WTC11 (cell line): ENCODE measurements around the gene OVCA2. TPM values are rescaled to one million over a fixed set of nuclear protein-coding genes. Genes with fewer than 3 reads are reported as not detected.
A peak's percentile ranks its signal among the peaks of the same experiment; 100 is the strongest.

Experiments
- ATAC-seq: fragments of 200-7000 bp; cut with Tn5 transposase; 2 replicates; pipeline ENCODE4 v1.10.0; 2021; ENCODE audit warnings: mild to moderate bottlenecking, moderate library complexity
- CTCF ChIA-PET: fragments of 300-600 bp; sonication (Branson Sonifier 250); formaldehyde crosslinking; loops from one replicate; lab custom pipeline; 2021; ENCODE audit warnings: antibody characterized with exemption; lab: Charles Lee
- POLR2A ChIA-PET: fragments of 350-600 bp; sonication (Branson Sonifier 250); formaldehyde crosslinking; loops from one replicate; lab custom pipeline; 2021; ENCODE audit warnings: antibody characterized with exemption; lab: Charles Lee
- DNase-seq: peaks from one replicate; pipeline ENCODE4 v3.0.0; 2021; ENCODE audit warnings: low spot score
- H3K27ac Mint-ChIP-seq: 2 replicates; pipeline ENCODE4 v1.8.0; 2021; ENCODE audit warnings: mixed read lengths
- H3K27me3 Mint-ChIP-seq: 2 replicates; pipeline ENCODE4 v1.8.0; 2021; ENCODE audit warnings: low read depth, mild to moderate bottlenecking, moderate library complexity, mixed read lengths
- H3K36me3 Mint-ChIP-seq: 2 replicates; pipeline ENCODE4 v1.8.0; 2021; ENCODE audit warnings: mixed read lengths
- H3K4me1 Mint-ChIP-seq: 2 replicates; pipeline ENCODE4 v1.8.0; 2022; ENCODE audit warnings: mixed read lengths
- H3K4me3 Mint-ChIP-seq: 2 replicates; pipeline ENCODE4 v1.8.0; 2021; ENCODE audit warnings: mild to moderate bottlenecking, moderate library complexity, mixed read lengths
- H3K9me3 Mint-ChIP-seq: 2 replicates; pipeline ENCODE4 v1.8.0; 2021; ENCODE audit warnings: mixed read lengths
- CREM ChIP-seq: sonication (generic); formaldehyde crosslinking; IDR thresholded peaks from 2 replicates; pipeline ENCODE4 v1.8.1; 2022; ENCODE audit warnings: mild to moderate bottlenecking, missing genetic modification reagents, moderate library complexity
- E2F1 ChIP-seq: sonication (generic); formaldehyde crosslinking; IDR thresholded peaks from 2 replicates; pipeline ENCODE4 v1.8.0; 2022; ENCODE audit warnings: mild to moderate bottlenecking, missing genetic modification reagents
- ESRRA ChIP-seq: sonication (generic); formaldehyde crosslinking; IDR thresholded peaks from 2 replicates; pipeline ENCODE4 v1.8.1; 2022; ENCODE audit warnings: mild to moderate bottlenecking, missing genetic modification reagents, borderline replicate concordance
- ETV6 ChIP-seq: sonication (generic); formaldehyde crosslinking; IDR thresholded peaks from 2 replicates; pipeline ENCODE4 v1.8.1; 2022; ENCODE audit warnings: mild to moderate bottlenecking, missing genetic modification reagents
- GABPB1 ChIP-seq: sonication (generic); formaldehyde crosslinking; IDR thresholded peaks from 2 replicates; pipeline ENCODE4 v1.8.1; 2023; ENCODE audit warnings: mild to moderate bottlenecking, missing genetic modification reagents
- HMGA2 ChIP-seq: fragments of 250-450 bp; sonication (Bioruptor Pico); IDR thresholded peaks from 2 replicates; pipeline ENCODE4 v1.4.0; 2021; ENCODE audit warnings: mild to moderate bottlenecking, moderate library complexity
- NFYB ChIP-seq: sonication (generic); formaldehyde crosslinking; conservative IDR thresholded peaks from 2 replicates; pipeline ENCODE4 v1.8.0; 2022; ENCODE audit warnings: low read depth, missing genetic modification reagents
- OVOL2 ChIP-seq: fragments of 250-450 bp; sonication (Bioruptor Pico); IDR thresholded peaks from 2 replicates; pipeline ENCODE4 v1.9.0; 2021; ENCODE audit warnings: mild to moderate bottlenecking, borderline replicate concordance
- SP1 ChIP-seq: sonication (generic); formaldehyde crosslinking; conservative IDR thresholded peaks from 2 replicates; pipeline ENCODE4 v1.8.1; 2022; ENCODE audit warnings: missing genetic modification reagents
- TEAD1 ChIP-seq: sonication (generic); formaldehyde crosslinking; IDR thresholded peaks from 2 replicates; pipeline ENCODE4 v1.8.0; 2022; ENCODE audit warnings: mild to moderate bottlenecking, missing genetic modification reagents
- TEAD4 ChIP-seq: sonication (generic); formaldehyde crosslinking; IDR thresholded peaks from 2 replicates; pipeline ENCODE4 v1.8.0; 2022; ENCODE audit warnings: mild to moderate bottlenecking, missing genetic modification reagents
- ZNF121 ChIP-seq: sonication (generic); formaldehyde crosslinking; IDR thresholded peaks from 2 replicates; pipeline ENCODE4 v1.8.0; 2023; ENCODE audit warnings: missing genetic modification reagents
- total RNA-seq: library from RNA; stranded (reverse); gene quantifications from 3 replicates; pipeline ENCODE4 v1.2.3, GENCODE V29; 2021
- TF ChIP-seq, protein P1 (sequence below): fragments of 250-450 bp; sonication (Bioruptor Pico); IDR thresholded peaks from 2 replicates; pipeline ENCODE4 v2.1.2; 2022; ENCODE audit warnings: mild to moderate bottlenecking, moderate library complexity
- TF ChIP-seq, protein P2 (sequence below): fragments of 250-450 bp; sonication (Bioruptor Pico); IDR thresholded peaks from 2 replicates; pipeline ENCODE4 v1.9.0; 2021; ENCODE audit warnings: mild to moderate bottlenecking
- TF ChIP-seq, protein P3 (sequence below): sonication (generic); formaldehyde crosslinking; IDR thresholded peaks from 2 replicates; pipeline ENCODE4 v1.8.0; 2023; ENCODE audit warnings: missing genetic modification reagents
- TF ChIP-seq, protein P4 (sequence below): sonication (generic); formaldehyde crosslinking; IDR thresholded peaks from 2 replicates; pipeline ENCODE4 v1.8.0; 2022; ENCODE audit warnings: missing genetic modification reagents

The OVCA2 gene
- total RNA-seq, 1 experiment from 2014 or later, result 23.5 TPM

DNA sequence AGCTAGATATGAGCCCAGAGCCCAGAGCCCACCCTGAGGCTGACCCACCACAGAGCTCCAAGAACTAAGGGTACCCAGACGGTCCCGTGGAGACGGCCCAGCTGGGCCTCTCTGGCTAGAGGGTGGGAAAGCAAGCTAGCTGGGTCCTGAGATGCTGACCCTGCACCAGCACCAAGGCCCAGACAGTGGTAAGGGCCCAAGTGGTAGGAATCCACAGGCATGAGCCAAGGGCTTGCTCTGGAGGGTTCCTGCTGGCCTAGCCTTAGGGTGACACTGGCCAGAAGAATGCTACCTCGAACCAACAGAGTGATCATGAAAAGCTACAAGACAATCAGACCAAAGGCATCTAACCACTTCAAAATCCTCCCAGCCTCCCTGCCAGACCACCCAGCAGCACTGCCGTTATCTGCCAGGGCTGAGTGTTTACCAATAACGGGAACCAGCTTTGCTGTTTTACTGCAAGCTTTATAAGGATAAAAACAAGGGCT is 26.3 kb downstream of the OVCA2 start:
- DNase-seq (no peak), ATAC-seq (no peak)
- Mint-ChIP-seq H3K36me3 (peaks cover 3% of the 10 kb centered on the region), H3K27me3 (no peaks in the 10 kb centered on the region), H3K9me3 (no peaks in the 10 kb centered on the region), H3K4me3 (no peak overlapping the region), H3K27ac (no peak overlapping the region), H3K4me1 (peaks cover 25% of the 10 kb centered on the region)
- no peak for TF ChIP-seq ZNF121
- ChIA-PET CTCF (interaction anchor here (0.9 to 11.0 kb wide), 5 partner anchors 11 to 314 kb away, joined by 3 to 96 read pairs (median 6); partner anchors contain the start of gene HIC1), POLR2A (no interaction called here)

- Mint-ChIP-seq H3K27ac (peak overlapping the region; percentile 45), H3K27me3 (no peaks in the 10 kb centered on the region), H3K9me3 (no peaks in the 10 kb centered on the region), H3K4me1 (peaks cover 20% of the 10 kb centered on the region), H3K4me3 (no peak overlapping the region), H3K36me3 (peaks cover 3% of the 10 kb centered on the region)
- ATAC-seq, result no peak
- CTCF ChIA-PET, result interaction anchor here (0.9 to 11.0 kb wide), 5 partner anchors 12 to 314 kb away, joined by 3 to 96 read pairs (median 6); partner anchors contain the start of gene HIC1
- POLR2A ChIA-PET, result interaction anchor here (0.7 kb wide), 1 partner anchor 25 kb away, joined by 4 read pairs; no protein-coding TSS in a partner anchor
- TF ChIP-seq CREM (CRISPR knock-in tag) (no peak), ESRRA (no peak), ETV6 (no peak), SP1 (CRISPR knock-in tag) (no peak), E2F1 (CRISPR knock-in tag) (no peak), NFYB (no peak), OVOL2 (CRISPR knock-in tag) (no peak), TEAD1 (CRISPR knock-in tag) (no peak), HMGA2 (CRISPR knock-in tag) (no peak), TEAD4 (CRISPR knock-in tag) (no peak), GABPB1 (CRISPR knock-in tag) (no peak)
- TF ChIP-seq, protein P1, sequence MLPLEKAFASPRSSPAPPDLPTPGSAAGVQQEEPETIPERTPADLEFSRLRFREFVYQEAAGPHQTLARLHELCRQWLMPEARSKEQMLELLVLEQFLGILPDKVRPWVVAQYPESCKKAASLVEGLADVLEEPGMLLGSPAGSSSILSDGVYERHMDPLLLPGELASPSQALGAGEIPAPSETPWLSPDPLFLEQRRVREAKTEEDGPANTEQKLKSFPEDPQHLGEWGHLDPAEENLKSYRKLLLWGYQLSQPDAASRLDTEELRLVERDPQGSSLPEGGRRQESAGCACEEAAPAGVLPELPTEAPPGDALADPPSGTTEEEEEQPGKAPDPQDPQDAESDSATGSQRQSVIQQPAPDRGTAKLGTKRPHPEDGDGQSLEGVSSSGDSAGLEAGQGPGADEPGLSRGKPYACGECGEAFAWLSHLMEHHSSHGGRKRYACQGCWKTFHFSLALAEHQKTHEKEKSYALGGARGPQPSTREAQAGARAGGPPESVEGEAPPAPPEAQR (CRISPR knock-in tag), result no peak
- TF ChIP-seq, protein P2, sequence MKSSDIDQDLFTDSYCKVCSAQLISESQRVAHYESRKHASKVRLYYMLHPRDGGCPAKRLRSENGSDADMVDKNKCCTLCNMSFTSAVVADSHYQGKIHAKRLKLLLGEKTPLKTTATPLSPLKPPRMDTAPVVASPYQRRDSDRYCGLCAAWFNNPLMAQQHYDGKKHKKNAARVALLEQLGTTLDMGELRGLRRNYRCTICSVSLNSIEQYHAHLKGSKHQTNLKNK, result no peak
- TF ChIP-seq, protein P3, sequence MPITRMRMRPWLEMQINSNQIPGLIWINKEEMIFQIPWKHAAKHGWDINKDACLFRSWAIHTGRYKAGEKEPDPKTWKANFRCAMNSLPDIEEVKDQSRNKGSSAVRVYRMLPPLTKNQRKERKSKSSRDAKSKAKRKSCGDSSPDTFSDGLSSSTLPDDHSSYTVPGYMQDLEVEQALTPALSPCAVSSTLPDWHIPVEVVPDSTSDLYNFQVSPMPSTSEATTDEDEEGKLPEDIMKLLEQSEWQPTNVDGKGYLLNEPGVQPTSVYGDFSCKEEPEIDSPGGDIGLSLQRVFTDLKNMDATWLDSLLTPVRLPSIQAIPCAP (CRISPR knock-in tag), result no peak
- TF ChIP-seq, protein P4, sequence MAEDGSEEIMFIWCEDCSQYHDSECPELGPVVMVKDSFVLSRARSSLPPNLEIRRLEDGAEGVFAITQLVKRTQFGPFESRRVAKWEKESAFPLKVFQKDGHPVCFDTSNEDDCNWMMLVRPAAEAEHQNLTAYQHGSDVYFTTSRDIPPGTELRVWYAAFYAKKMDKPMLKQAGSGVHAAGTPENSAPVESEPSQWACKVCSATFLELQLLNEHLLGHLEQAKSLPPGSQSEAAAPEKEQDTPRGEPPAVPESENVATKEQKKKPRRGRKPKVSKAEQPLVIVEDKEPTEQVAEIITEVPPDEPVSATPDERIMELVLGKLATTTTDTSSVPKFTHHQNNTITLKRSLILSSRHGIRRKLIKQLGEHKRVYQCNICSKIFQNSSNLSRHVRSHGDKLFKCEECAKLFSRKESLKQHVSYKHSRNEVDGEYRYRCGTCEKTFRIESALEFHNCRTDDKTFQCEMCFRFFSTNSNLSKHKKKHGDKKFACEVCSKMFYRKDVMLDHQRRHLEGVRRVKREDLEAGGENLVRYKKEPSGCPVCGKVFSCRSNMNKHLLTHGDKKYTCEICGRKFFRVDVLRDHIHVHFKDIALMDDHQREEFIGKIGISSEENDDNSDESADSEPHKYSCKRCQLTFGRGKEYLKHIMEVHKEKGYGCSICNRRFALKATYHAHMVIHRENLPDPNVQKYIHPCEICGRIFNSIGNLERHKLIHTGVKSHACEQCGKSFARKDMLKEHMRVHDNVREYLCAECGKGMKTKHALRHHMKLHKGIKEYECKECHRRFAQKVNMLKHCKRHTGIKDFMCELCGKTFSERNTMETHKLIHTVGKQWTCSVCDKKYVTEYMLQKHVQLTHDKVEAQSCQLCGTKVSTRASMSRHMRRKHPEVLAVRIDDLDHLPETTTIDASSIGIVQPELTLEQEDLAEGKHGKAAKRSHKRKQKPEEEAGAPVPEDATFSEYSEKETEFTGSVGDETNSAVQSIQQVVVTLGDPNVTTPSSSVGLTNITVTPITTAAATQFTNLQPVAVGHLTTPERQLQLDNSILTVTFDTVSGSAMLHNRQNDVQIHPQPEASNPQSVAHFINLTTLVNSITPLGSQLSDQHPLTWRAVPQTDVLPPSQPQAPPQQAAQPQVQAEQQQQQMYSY, result no peak
- no peak for DNase-seq
These were observed 26.8 kb downstream of the OVCA2 start for GRCh38 chr17:2068519-2069051.
